Psoas muscle (tissue), 8 donors: ENCODE measurements around the gene L1CAM. TPM values are rescaled to one million over a fixed set of nuclear protein-coding genes. Genes with fewer than 3 reads are reported as not detected.

Source experiments
- ATAC-seq, 4 donors: fragments of 200-7000 bp; cut with Tn5 transposase; one replicate each; pipeline ENCODE4 v1.9.1; 2020; ENCODE audit warnings: moderate library complexity in 3 of 4, mild to moderate bottlenecking in 2 of 4
- DNase-seq, 2 donors: peaks; one replicate each; pipeline ENCODE4 v3.0.0-alpha.2; 2020
- H3K27ac ChIP-seq: fragments of 200-600 bp; one replicate; pipeline ENCODE4 v1.8.0; 2022
- H3K27me3 ChIP-seq, 3 donors: fragments of 200-600 bp in 1 of 3; one replicate each; pipeline versions ENCODE4 v1.6.1 to v1.8.0; 2013 to 2022; ENCODE audit warnings: low read length in 2 of 3, mild to moderate bottlenecking in 2 of 3, moderate library complexity in 1 of 3; ENCODE audit not compliant: insufficient read depth in 3 of 3
- H3K36me3 ChIP-seq, 2 donors: fragments of 200-600 bp in 1 of 2; one replicate each; pipeline versions ENCODE4 v1.6.1 to v1.8.0; 2013 to 2022; ENCODE audit warnings: low read depth in 1 of 2, mild to moderate bottlenecking in 1 of 2, moderate library complexity in 1 of 2; ENCODE audit not compliant: insufficient read depth in 1 of 2
- H3K4me1 ChIP-seq: fragments of 200-600 bp; one replicate; pipeline ENCODE4 v1.8.0; 2022
- H3K4me3 ChIP-seq: fragments of 200-600 bp; one replicate; pipeline ENCODE4 v1.8.0; 2022; ENCODE audit warnings: mild to moderate bottlenecking
- H3K9me3 ChIP-seq: fragments of 200-600 bp; one replicate; pipeline ENCODE4 v1.8.0; 2022
- CTCF ChIP-seq: fragments of 200-600 bp; IDR thresholded peaks from one replicate; pipeline ENCODE4 v1.8.0; 2022; ENCODE audit warnings: antibody characterized with exemption
- WGBS, 3 donors: extraction: QIAGEN DNeasy Blood & Tissue Kit; methylation state at CpG; one replicate each; pipeline versions ENCODE4 v1.1.6 to v1.1.7; 2013; 5-methylcytosine and 5-hydroxymethylcytosine counted together
- intact Hi-C, 2 donors: fragments of 100-400 bp; cut with DNase I; formaldehyde crosslinking; loops; one replicate each; pipeline versions ENCODE4 v1.11.0 to v1.14.2; 2022
- polyA plus RNA-seq, 3 donors: library from polyadenylated mRNA; stranded (reverse); fragments of 200-250 nt; gene quantifications; one replicate each; pipeline ENCODE4 v1.2.3, GENCODE V29; 2013
- total RNA-seq, 4 donors: library from RNA; stranded (reverse); fragmentation: NEBNext Ultra II Directional in 2 of 4; extraction: Animal tissue kit (Norgen Biotek cat#: 25700) in 2 of 4; gene quantifications; one replicate each; pipeline versions ENCODE4 v1.2.1 to v1.2.4, GENCODE V29; 2021 to 2023
- donor health status: healthy with polysubstance abuse.
- donor health status: DM: no; HTN: no; CAD: no; lungs with moderate emphysema.
- donor health status: Bipolar disorder and iron deficiency.
- donor health status: healthy.
- donor health status: DM: yes; HTN: yes; CAD: no.
- donor health status: DM: no; HTN: no; CAD: no.
- donor health status: DM: no; HTN: no; CAD: no.
- donor health status: DM: yes; HTN: yes; CAD: no.

The L1CAM gene
- total and polyA plus RNA-seq, 7 donors = 0.22 to 1.5 (median 0.46) TPM

- no peak for ATAC-seq
- no peak for DNase-seq
- no peak for TF ChIP-seq CTCF
- Histone ChIP-seq H3K4me1 (no peaks in the 10 kb centered on the region), H3K4me3 (no peak overlapping the region), H3K36me3 (no peaks in the 10 kb centered on the region), H3K27me3 (peaks cover 0 to 53% (median 0%) of the 10 kb centered on the region in 3 donors), H3K27ac (no peak overlapping the region), H3K9me3 (no peaks in the 10 kb centered on the region)
- intact Hi-C loops = no loop called here
- 83 to 86% (median 83%) methylated on average over 10 to 13 of the region's 13 CpGs for WGBS, 3 donors
These were observed 11.4 kb downstream of the L1CAM start for GRCh38 chrX:153874366-153875125.

- intact Hi-C loops = no loop called here
- 49 to 81% (median 51%) methylated on average over 2 to 3 of the region's 3 CpGs for WGBS, 3 donors
- no peak for ATAC-seq
- Histone ChIP-seq H3K4me3 (no peak overlapping the region), H3K27ac (no peak overlapping the region), H3K4me1 (no peaks in the 10 kb centered on the region), H3K27me3 (peaks cover 0 to 50% (median 0%) of the 10 kb centered on the region in 3 donors), H3K36me3 (no peaks in the 10 kb centered on the region), H3K9me3 (no peaks in the 10 kb centered on the region)
- TF ChIP-seq CTCF = no peak
- no peak for DNase-seq
These were observed 11.9 kb downstream of the L1CAM start for GRCh38 chrX:153874085-153874365.

- H3K36me3 ChIP-seq = no peaks in the 10 kb centered on the region
- intact Hi-C loops = no loop called here
- ATAC-seq = no peak
- H3K4me1 ChIP-seq = no peaks in the 10 kb centered on the region
- 30 to 42% (median 37%) methylated on average over 5 to 7 of the region's 7 CpGs for WGBS, 3 donors
- peaks cover 0 to 47% (median 0%) of the 10 kb centered on the region in 3 donors for H3K27me3 ChIP-seq
- H3K27ac ChIP-seq = no peak overlapping the region
- H3K9me3 ChIP-seq = no peaks in the 10 kb centered on the region
- H3K4me3 ChIP-seq = no peak overlapping the region
- DNase-seq = no peak
- TF ChIP-seq CTCF = no peak
These were observed 12.5 kb downstream of the L1CAM start for GRCh38 chrX:153873282-153874084.

GRCh38 chrX:153871946-153872878 is 13.8 kb downstream of the L1CAM start:
- H3K4me3 ChIP-seq = no peak overlapping the region
- no peaks in the 10 kb centered on the region for H3K9me3 ChIP-seq
- TF ChIP-seq CTCF = no peak
- no peaks in the 10 kb centered on the region for H3K36me3 ChIP-seq
- DNase-seq (no peak), ATAC-seq (no peak)
- 68 to 72% (median 69%) methylated on average over 19 to 29 of the region's 29 CpGs for WGBS, 3 donors
- H3K27me3 ChIP-seq = peaks cover 0 to 35% (median 0%) of the 10 kb centered on the region in 3 donors
- no peaks in the 10 kb centered on the region for H3K4me1 ChIP-seq
- H3K27ac ChIP-seq = no peak overlapping the region
- intact Hi-C loops = no loop called here
